ENCODE measurements around the gene SUMO1. TPM values are rescaled to one million over a fixed set of nuclear protein-coding genes. Genes with fewer than 3 reads are reported as not detected.

SUMO1 gene
- total and polyA plus RNA-seq, 2 experiments from 2014 or later: 217 to 507 TPM

- no peak overlapping the region for H2AFZ ChIP-seq
- Mint-ChIP-seq H3K4me1 (peaks cover 14% of the 10 kb centered on the region), H3K27ac (no peak overlapping the region), H3K27me3 (ENCODE audit: insufficient read depth, low read depth, poor library complexity) (peaks cover 11% of the 10 kb centered on the region), H3K9me3 (no peaks in the 10 kb centered on the region; the same call in 2 of the 3 replicates), H3K4me3 (no peak overlapping the region), H3K36me3 (ENCODE audit: low read depth) (0 out of 3 replicates have a peak, but pooled peaks cover 4% of the 10 kb centered on the region)
- no peak for ATAC-seq
- H3K27me3 ChIP-seq (ENCODE audit: insufficient read depth): no peaks in the 10 kb centered on the region
- H3F3A ChIP-seq (replicated peaks; ENCODE audit: low read depth): no peaks in the 10 kb centered on the region; the same call in 1 of the 2 replicates
- H3K4me2 ChIP-seq: no peak overlapping the region
- H4K20me1 ChIP-seq (replicated peaks; ENCODE audit: insufficient read depth): no peaks in the 10 kb centered on the region
- no peaks in the 10 kb centered on the region for H3K36me3 ChIP-seq (ENCODE audit: insufficient read depth)
- H3K4me1 ChIP-seq (ENCODE audit: insufficient read depth): peaks cover 13% of the 10 kb centered on the region
- no peak overlapping the region for H3K4me3 ChIP-seq
- TF ChIP-seq NANOG (IDR thresholded peaks at IDR 0.05; ENCODE audit: borderline replicate concordance) (no peak), POLR2AphosphoS5 (IDR thresholded peaks at IDR 0.05; ENCODE audit: low read depth) (no peak), JUNB (IDR thresholded peaks at IDR 0.05; ENCODE audit: unreplicated experiment) (no peak), STAT1 (IDR thresholded peaks at IDR 0.05; ENCODE audit: unreplicated experiment) (no peak), ZNF462 (CRISPR knock-in tag; IDR thresholded peaks at IDR 0.05) (no peak), ETS1 (IDR thresholded peaks at IDR 0.05) (no peak), EZH2phosphoT487 (IDR thresholded peaks at IDR 0.05; ENCODE audit: unreplicated experiment) (no peak), ZNF114 (CRISPR knock-in tag; IDR thresholded peaks at IDR 0.05) (no peak), REST (IDR thresholded peaks at IDR 0.05; ENCODE audit: unreplicated experiment) (no peak), ZNF331 (CRISPR knock-in tag; IDR thresholded peaks at IDR 0.05; ENCODE audit: low read depth) (no peak), CTCF (conservative IDR thresholded peaks at IDR 0.05; ENCODE audit: low read depth in 2 of 2) (no peak), EZH2 (IDR thresholded peaks at IDR 0.05; ENCODE audit: low read depth, unreplicated experiment) (no peak)
- no peak for DNase-seq (ENCODE audit: low spot score)
- no peak overlapping the region for H3K27ac ChIP-seq (ENCODE audit: low read depth)
- H3K9me2 ChIP-seq (ENCODE audit: insufficient read depth): no peaks in the 10 kb centered on the region
- no peaks in the 10 kb centered on the region for H3K79me2 ChIP-seq (replicated peaks; ENCODE audit: insufficient read depth)
Observed at GRCh38 chr2:202251494-202251893, 13.1 kb upstream of the SUMO1 start.
